Activated T-helper 17 cell treated with anti-CD3 and anti-CD28 coated beads, Interleukin-2, amount 50 U/mL, for 72 hours (primary cell): ENCODE results near the gene GFM1. TPM values are rescaled to one million over a fixed set of nuclear protein-coding genes. Genes with fewer than 3 reads are reported as not detected.
A peak's percentile ranks its signal among the peaks of the same experiment; 100 is the strongest.
"Not testable (repeated sequence)": the region's sequence is repeated elsewhere in the genome, so short reads cannot be mapped to it uniquely, and the experiment has no call there.

Experiments used
- ATAC-seq: fragments of 150-1000 bp; cut with Tn5 transposase; replicated peaks from 2 replicates; pipeline ENCODE4 v1.10.0; 2021; ENCODE audit warnings: mild to moderate bottlenecking, moderate library complexity
- H3K27ac Mint-ChIP-seq: one replicate; pipeline ENCODE4 v1.8.0; 2022; ENCODE audit warnings: mixed read lengths
- H3K27me3 Mint-ChIP-seq: one replicate; pipeline ENCODE4 v1.8.0; 2022; ENCODE audit warnings: mixed read lengths
- H3K36me3 Mint-ChIP-seq: one replicate; pipeline ENCODE4 v1.8.0; 2022; ENCODE audit warnings: low read depth, mild to moderate bottlenecking, mixed read lengths
- H3K4me1 Mint-ChIP-seq: one replicate; pipeline ENCODE4 v1.8.0; 2022; ENCODE audit warnings: mixed read lengths
- H3K4me3 Mint-ChIP-seq: one replicate; pipeline ENCODE4 v1.8.0; 2022; ENCODE audit warnings: mild to moderate bottlenecking, mixed read lengths
- H3K9me3 Mint-ChIP-seq: one replicate; pipeline ENCODE4 v1.8.0; 2022; ENCODE audit warnings: mixed read lengths
- total RNA-seq, 2 donors: library from RNA; stranded (reverse); gene quantifications; one replicate each; pipeline ENCODE4 v1.2.3, GENCODE V29; 2022

GFM1 gene
- total RNA-seq, 2 donors from 2014 or later: 40.6 to 69.1 TPM

DNA sequence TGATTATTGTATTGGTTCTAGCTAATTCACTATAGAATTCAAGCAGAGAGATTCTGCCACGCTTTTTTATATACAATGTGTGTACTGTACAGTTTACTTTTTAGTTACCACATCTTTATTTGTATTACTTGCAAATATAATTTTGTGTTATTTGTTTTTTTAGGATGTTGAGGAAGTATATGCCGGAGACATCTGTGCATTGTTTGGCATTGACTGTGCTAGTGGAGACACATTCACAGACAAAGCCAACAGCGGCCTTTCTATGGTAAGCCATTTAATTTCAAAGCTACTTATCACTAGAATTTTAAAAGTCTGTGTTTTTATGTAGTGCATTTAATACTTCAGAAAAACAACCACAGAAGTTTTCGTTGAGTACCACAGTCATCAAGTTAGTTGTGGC lies 16.4 kb downstream of the GFM1 start:
- Mint-ChIP-seq H3K9me3 (no peaks in the 10 kb centered on the region), H3K4me3 (no peak overlapping the region), H3K36me3 (peaks cover 96% of the 10 kb centered on the region), H3K27ac (no peak overlapping the region), H3K4me1 (peaks cover 6% of the 10 kb centered on the region), H3K27me3 (no peaks in the 10 kb centered on the region)
- no peak for ATAC-seq

GRCh38 chr3:158663246-158663645 lies 18.9 kb downstream of the GFM1 start:
- Mint-ChIP-seq H3K9me3 (no peaks in the 10 kb centered on the region), H3K27me3 (no peaks in the 10 kb centered on the region), H3K36me3 (peaks cover 95% of the 10 kb centered on the region), H3K27ac (no peak overlapping the region), H3K4me1 (peaks cover 6% of the 10 kb centered on the region), H3K4me3 (no peak overlapping the region)
- no peak for ATAC-seq

DNA sequence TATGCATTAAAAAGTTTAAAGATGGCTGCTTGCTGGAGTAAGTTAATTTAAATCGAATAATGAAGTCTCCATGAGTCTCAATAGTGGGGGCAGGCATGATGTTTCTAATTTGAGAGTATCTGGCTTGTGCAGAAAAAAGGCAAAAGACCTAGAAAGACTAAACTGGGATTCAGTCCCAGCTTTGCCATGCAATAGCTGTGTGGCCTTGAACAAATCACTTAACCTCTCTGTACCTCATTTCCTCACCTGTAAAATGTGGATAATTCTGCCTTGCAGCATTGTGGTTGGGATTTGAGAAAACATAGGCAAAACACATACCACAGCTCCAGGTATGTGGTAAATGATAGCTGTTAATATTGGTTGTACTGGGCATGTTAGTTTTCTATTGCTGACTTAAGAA lies 19.5 kb downstream of the GFM1 start:
- H3K36me3 Mint-ChIP-seq: peaks cover 95% of the 10 kb centered on the region
- no peak for ATAC-seq
- peaks cover 5% of the 10 kb centered on the region for H3K4me1 Mint-ChIP-seq
- H3K4me3 Mint-ChIP-seq: no peak overlapping the region
- no peaks in the 10 kb centered on the region for H3K27me3 Mint-ChIP-seq
- no peaks in the 10 kb centered on the region for H3K9me3 Mint-ChIP-seq
- no peak overlapping the region for H3K27ac Mint-ChIP-seq

DNA sequence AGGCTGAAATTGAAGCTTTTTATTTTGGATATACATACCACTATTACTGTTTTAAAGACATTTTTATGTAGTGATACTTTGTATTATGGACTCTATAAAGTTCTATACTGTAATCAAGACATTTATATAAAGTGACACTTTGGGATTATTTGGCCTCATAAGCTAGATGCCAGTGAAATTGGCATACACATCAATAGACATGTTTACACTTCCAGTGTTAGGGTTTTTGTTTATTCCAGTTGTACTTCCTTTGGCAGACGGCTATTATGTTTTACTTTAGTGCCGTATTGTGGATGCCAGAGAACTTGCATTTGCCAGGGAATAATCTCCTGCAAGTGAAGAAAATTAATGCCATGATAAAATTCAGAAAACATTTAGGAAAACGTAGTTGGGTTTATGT lies 22.1 kb downstream of the GFM1 start:
- no peaks in the 10 kb centered on the region for H3K4me1 Mint-ChIP-seq
- peaks cover 95% of the 10 kb centered on the region for H3K36me3 Mint-ChIP-seq
- no peak overlapping the region for H3K27ac Mint-ChIP-seq
- no peaks in the 10 kb centered on the region for H3K27me3 Mint-ChIP-seq
- no peak overlapping the region for H3K4me3 Mint-ChIP-seq
- no peak for ATAC-seq
- no peaks in the 10 kb centered on the region for H3K9me3 Mint-ChIP-seq

DNA sequence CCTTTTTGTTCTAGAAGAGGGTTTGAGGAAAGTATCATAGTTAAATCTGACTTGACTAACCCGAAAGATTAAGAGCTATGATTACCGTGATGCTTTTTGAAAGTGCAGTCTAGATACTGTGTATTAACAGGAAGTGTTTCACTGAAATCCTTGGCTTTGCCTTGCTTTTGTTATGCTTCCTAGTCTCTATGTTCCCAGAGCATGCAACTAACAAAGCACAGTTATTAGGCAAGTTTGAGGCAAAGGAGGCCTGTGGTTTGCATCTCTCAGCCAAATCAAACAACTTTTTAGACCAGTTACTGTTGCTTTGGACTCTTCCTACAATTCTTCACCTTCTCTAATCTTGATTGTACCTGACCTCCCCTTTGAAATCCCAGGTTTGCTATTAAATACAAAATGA lies 24.2 kb downstream of the GFM1 start:
- H3K36me3 Mint-ChIP-seq: peaks cover 94% of the 10 kb centered on the region
- no peaks in the 10 kb centered on the region for H3K27me3 Mint-ChIP-seq
- no peak overlapping the region for H3K4me3 Mint-ChIP-seq
- peaks cover 5% of the 10 kb centered on the region for H3K4me1 Mint-ChIP-seq
- peak overlapping the region; percentile 15 for H3K27ac Mint-ChIP-seq
- no peaks in the 10 kb centered on the region for H3K9me3 Mint-ChIP-seq
- no peak for ATAC-seq

- peak overlapping the region; percentile 97 for H3K27ac Mint-ChIP-seq
- H3K9me3 Mint-ChIP-seq: no peaks in the 10 kb centered on the region
- H3K4me1 Mint-ChIP-seq: peaks cover 5% of the 10 kb centered on the region
- peaks cover 79% of the 10 kb centered on the region for H3K36me3 Mint-ChIP-seq
- no peaks in the 10 kb centered on the region for H3K27me3 Mint-ChIP-seq
- H3K4me3 Mint-ChIP-seq: peak overlapping the region; percentile 84
- ATAC-seq: no peak
Observed at GRCh38 chr3:158671821-158672214, 27.5 kb downstream of the GFM1 start.

- Mint-ChIP-seq H3K27me3 (no peaks in the 10 kb centered on the region), H3K27ac (peak within 1 kb of the TSS; percentile 97), H3K4me1 (peaks cover 5% of the 10 kb centered on the region), H3K4me3 (peak within 1 kb of the TSS; percentile 84), H3K36me3 (peaks cover 79% of the 10 kb centered on the region), H3K9me3 (no peaks in the 10 kb centered on the region)
- ATAC-seq: peak; percentile 100
Observed at GRCh38 chr3:158672215-158673176, 28.2 kb downstream of the GFM1 start, which contains the start of gene LXN. TSS of gene LXN (minus strand) at chr3:158672648. CDS start at chr3:158672478, 170 bp downstream.

GRCh38 chr3:158678687-158679086 lies 34.4 kb downstream of the GFM1 start:
- Mint-ChIP-seq H3K27me3 (no peaks in the 10 kb centered on the region), H3K4me1 (no peaks in the 10 kb centered on the region), H3K4me3 (no peak overlapping the region), H3K36me3 (peaks cover 70% of the 10 kb centered on the region), H3K9me3 (no peaks in the 10 kb centered on the region), H3K27ac (no peak overlapping the region)
- no peak for ATAC-seq

DNA sequence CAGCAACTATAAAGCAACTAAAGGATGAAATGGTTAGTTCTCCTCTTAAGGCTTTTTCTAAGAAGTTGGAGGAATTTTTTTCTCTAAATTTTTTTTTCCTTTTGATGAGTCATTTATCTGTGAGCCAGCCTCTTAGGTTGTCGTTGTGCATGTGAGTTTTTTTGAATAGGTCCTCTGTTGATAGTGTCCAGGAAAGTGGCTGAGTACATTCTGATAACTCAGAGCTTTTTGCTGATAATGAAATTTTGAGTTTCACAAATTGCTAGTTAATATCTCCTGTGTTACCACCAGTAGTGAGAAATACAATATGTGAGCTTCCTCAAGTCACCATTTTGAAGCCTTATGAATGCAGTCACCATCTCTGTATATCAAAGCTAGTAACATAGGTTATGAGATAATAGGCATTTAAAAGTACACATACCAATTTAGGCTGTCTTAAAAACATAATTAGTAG lies 35.2 kb downstream of the GFM1 start:
- Mint-ChIP-seq H3K36me3 (peaks cover 70% of the 10 kb centered on the region), H3K4me1 (no peaks in the 10 kb centered on the region), H3K27ac (no peak overlapping the region), H3K9me3 (no peaks in the 10 kb centered on the region), H3K27me3 (no peaks in the 10 kb centered on the region), H3K4me3 (no peak overlapping the region)
- no peak for ATAC-seq

- no peak overlapping the region for H3K27ac Mint-ChIP-seq
- H3K4me3 Mint-ChIP-seq: no peak overlapping the region
- H3K9me3 Mint-ChIP-seq: no peaks in the 10 kb centered on the region
- ATAC-seq: no peak
- peaks cover 78% of the 10 kb centered on the region for H3K36me3 Mint-ChIP-seq
- H3K4me1 Mint-ChIP-seq: no peaks in the 10 kb centered on the region
- no peaks in the 10 kb centered on the region for H3K27me3 Mint-ChIP-seq
Observed at GRCh38 chr3:158680861-158681260, 36.5 kb downstream of the GFM1 start.

GRCh38 chr3:158683230-158683962 lies 39.1 kb downstream of the GFM1 start:
- Mint-ChIP-seq H3K27ac (no peak overlapping the region), H3K36me3 (peaks cover 66% of the 10 kb centered on the region), H3K4me3 (no peak overlapping the region), H3K27me3 (no peaks in the 10 kb centered on the region), H3K4me1 (no peaks in the 10 kb centered on the region), H3K9me3 (no peaks in the 10 kb centered on the region)
- peak; percentile 46 for ATAC-seq

DNA sequence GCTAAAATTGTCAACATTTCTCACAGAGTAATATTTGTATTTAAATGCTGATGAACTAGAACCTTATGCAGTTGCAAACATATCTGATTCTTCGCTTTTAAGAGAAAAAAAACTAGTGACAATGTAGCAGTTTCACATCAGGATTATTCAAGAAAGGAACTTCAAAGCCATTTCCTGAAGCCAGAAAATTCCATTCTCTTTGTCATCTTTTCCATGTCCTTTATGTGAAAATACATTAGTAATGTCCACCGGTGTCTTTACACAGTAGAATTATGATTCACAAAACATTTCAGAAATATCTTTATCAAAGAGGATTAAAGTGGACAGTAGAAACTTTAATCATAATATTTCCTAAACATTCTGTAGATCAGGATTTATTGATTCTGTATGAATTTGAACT lies 40.8 kb downstream of the GFM1 start:
- no peaks in the 10 kb centered on the region for H3K9me3 Mint-ChIP-seq
- H3K36me3 Mint-ChIP-seq: peaks cover 77% of the 10 kb centered on the region
- H3K4me3 Mint-ChIP-seq: no peak overlapping the region
- no peaks in the 10 kb centered on the region for H3K27me3 Mint-ChIP-seq
- H3K27ac Mint-ChIP-seq: no peak overlapping the region
- no peaks in the 10 kb centered on the region for H3K4me1 Mint-ChIP-seq
- no peak for ATAC-seq

GRCh38 chr3:158693866-158694456 lies 49.6 kb downstream of the GFM1 start:
- not testable (repeated sequence) for H3K9me3 Mint-ChIP-seq, H3K27ac Mint-ChIP-seq, H3K4me3 Mint-ChIP-seq, H3K4me1 Mint-ChIP-seq, ATAC-seq, H3K27me3 Mint-ChIP-seq
- H3K36me3 Mint-ChIP-seq: peaks cover 86% of the 10 kb centered on the region

DNA sequence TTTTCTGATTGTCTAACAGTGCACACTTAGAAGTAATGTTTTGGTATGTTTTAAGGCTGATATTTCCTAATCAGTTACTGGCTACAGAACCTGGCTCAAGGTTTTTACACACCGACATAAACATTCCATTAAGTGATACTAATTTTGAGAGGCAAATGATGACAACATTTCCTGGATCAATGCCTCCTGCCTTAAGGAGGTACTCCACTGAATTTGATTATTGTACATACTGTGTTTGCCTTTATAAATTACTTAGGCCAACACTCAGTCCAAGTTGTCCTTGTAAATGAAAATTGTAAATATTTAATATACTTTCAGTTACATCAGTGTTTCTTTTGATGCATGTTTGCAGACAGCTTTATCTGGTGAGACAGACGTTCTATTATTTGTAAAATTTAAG lies 52.3 kb downstream of the GFM1 start:
- Mint-ChIP-seq H3K9me3 (no peaks in the 10 kb centered on the region), H3K4me3 (no peak overlapping the region)
- ATAC-seq: no peak

More for the DNA sequence above, 52.3 kb downstream of the GFM1 start:
- Mint-ChIP-seq H3K4me1 (no peaks in the 10 kb centered on the region), H3K27me3 (no peaks in the 10 kb centered on the region), H3K36me3 (peaks cover 72% of the 10 kb centered on the region), H3K27ac (no peak overlapping the region)
